K562 (cell line): ENCODE data around the gene TP73. TPM values are rescaled to one million over a fixed set of nuclear protein-coding genes. Genes with fewer than 3 reads are reported as not detected.

Source experiments
- CREM ChIP-seq: IDR thresholded peaks from 2 replicates; pipeline ENCODE4 v1.6.1; 2014; ENCODE audit warnings: antibody characterized with exemption, low read depth
- GTF2F1 ChIP-seq: IDR thresholded peaks from 2 replicates; pipeline ENCODE4 v1.6.1; 2011; ENCODE audit warnings: low read depth, low read length, improper control_type of control experiment
- HMGN3 ChIP-seq: IDR thresholded peaks from 2 replicates; pipeline ENCODE4 v1.6.1; 2011; ENCODE audit warnings: borderline replicate concordance, low read depth, mild to moderate bottlenecking, mixed read lengths, low read length; ENCODE audit not compliant: insufficient read length; ENCODE audit errors: extremely low read depth
- ILF3 ChIP-seq: fragments of 450-650 bp; IDR thresholded peaks from 2 replicates; pipeline ENCODE4 v1.6.1; 2018; ENCODE audit warnings: antibody characterized with exemption, mild to moderate bottlenecking, moderate library complexity, borderline replicate concordance
- MECOM ChIP-seq: fragments of 250-450 bp; sonication (Bioruptor Pico); IDR thresholded peaks from 2 replicates; pipeline ENCODE4 v1.8.0; 2022; ENCODE audit warnings: inconsistent platforms
- PCBP1 ChIP-seq: fragments of 200-400 bp; formaldehyde crosslinking; IDR thresholded peaks from 2 replicates; pipeline ENCODE4 v1.6.1; 2018; ENCODE audit warnings: mild to moderate bottlenecking, low read depth, low read length; ENCODE audit not compliant: poor library complexity, severe bottlenecking
- PRPF4 ChIP-seq: fragments of 200-400 bp; formaldehyde crosslinking; IDR thresholded peaks from one replicate; pipeline ENCODE4 v1.6.1; 2017; ENCODE audit warnings: low read length, low read depth, mild to moderate bottlenecking; ENCODE audit not compliant: insufficient read depth, poor library complexity, severe bottlenecking
- RBBP5 ChIP-seq: fragments of 200-600 bp; sonication (generic); IDR thresholded peaks from 2 replicates; pipeline ENCODE4 v1.6.1; 2012; ENCODE audit warnings: borderline replicate concordance, mild to moderate bottlenecking, low read length, control low read depth, inconsistent platforms; ENCODE audit not compliant: insufficient read depth, poor library complexity, severe bottlenecking
- SRF ChIP-seq, 2 experiments: fragments of 250-450, 450-650 bp in 1 of 2; sonication (Bioruptor Pico) in 1 of 2; sonication (generic) in 1 of 2; formaldehyde crosslinking; IDR thresholded peaks; 2 replicates each; pipeline versions ENCODE4 v1.5.0 to v1.5.1; 2020 to 2022; ENCODE audit warnings: mild to moderate bottlenecking in 1 of 2, missing genetic modification reagents in 1 of 2
- ZNF12 ChIP-seq: sonication (generic); formaldehyde crosslinking; IDR thresholded peaks from 2 replicates; pipeline ENCODE4 v1.4.0; 2020; ENCODE audit warnings: mild to moderate bottlenecking, missing genetic modification reagents
- polyA plus RNA-seq, 8 experiments: library from polyadenylated mRNA; depleted of rRNA in 4 of 8; stranded (reverse) in 5 of 8; unstranded in 3 of 8; fragments of >200 nt; fragmentation: Nextera tagmentation in 2 of 8; fragmentation: Illumina TruSeq in 1 of 8; extraction: Ambion mirVana in 2 of 8; extraction: Trizol in 1 of 8; gene quantifications; 2 replicates each; pipeline versions ENCODE4 v1.2.1 to v1.2.3, GENCODE V29; 2011 to 2014; ENCODE audit warnings: inconsistent platforms in 1 of 8, missing spikeins in 1 of 8
- total RNA-seq, 7 experiments: library from RNA; depleted of rRNA in 6 of 7; stranded (reverse); fragments of >200 nt in 6 of 7; fragmentation: Illumina TruSeq in 2 of 7; extraction: Trizol in 2 of 7; gene quantifications; 2 replicates each; pipeline versions ENCODE4 v1.2.1 to v1.2.3, GENCODE V29; 2011 to 2021; ENCODE audit warnings: low replicate concordance in 1 of 7
- TF ChIP-seq, protein P1 (sequence below): sonication (generic); formaldehyde crosslinking; IDR thresholded peaks from 2 replicates; pipeline ENCODE4 v1.5.0; 2020; ENCODE audit warnings: missing genetic modification reagents
- TF ChIP-seq, protein P2 (sequence below): sonication (generic); formaldehyde crosslinking; IDR thresholded peaks from 2 replicates; pipeline ENCODE4 v1.8.0; 2022; ENCODE audit warnings: missing genetic modification reagents, mild to moderate bottlenecking, borderline replicate concordance
- TF ChIP-seq, protein P3 (sequence below), 2 experiments: fragments of 450-650 bp; conservative IDR thresholded peaks; 2 replicates each; pipeline ENCODE4 v1.6.1; 2017; ENCODE audit warnings: mild to moderate bottlenecking in 2 of 2, moderate library complexity in 2 of 2
- TF ChIP-seq, protein P4 (sequence below): fragments of 450-650 bp; IDR thresholded peaks from 2 replicates; pipeline ENCODE4 v1.6.1; 2016; ENCODE audit warnings: missing biosample characterization, missing genetic modification characterization

TP73 gene
- total and polyA plus RNA-seq, 9 of the 15 experiments (the other 6 are each of a cell fraction or from before 2014, with no cell fraction given) = 0.07 to 1.6 (median 0.40) TPM; not detected in 2

DNA sequence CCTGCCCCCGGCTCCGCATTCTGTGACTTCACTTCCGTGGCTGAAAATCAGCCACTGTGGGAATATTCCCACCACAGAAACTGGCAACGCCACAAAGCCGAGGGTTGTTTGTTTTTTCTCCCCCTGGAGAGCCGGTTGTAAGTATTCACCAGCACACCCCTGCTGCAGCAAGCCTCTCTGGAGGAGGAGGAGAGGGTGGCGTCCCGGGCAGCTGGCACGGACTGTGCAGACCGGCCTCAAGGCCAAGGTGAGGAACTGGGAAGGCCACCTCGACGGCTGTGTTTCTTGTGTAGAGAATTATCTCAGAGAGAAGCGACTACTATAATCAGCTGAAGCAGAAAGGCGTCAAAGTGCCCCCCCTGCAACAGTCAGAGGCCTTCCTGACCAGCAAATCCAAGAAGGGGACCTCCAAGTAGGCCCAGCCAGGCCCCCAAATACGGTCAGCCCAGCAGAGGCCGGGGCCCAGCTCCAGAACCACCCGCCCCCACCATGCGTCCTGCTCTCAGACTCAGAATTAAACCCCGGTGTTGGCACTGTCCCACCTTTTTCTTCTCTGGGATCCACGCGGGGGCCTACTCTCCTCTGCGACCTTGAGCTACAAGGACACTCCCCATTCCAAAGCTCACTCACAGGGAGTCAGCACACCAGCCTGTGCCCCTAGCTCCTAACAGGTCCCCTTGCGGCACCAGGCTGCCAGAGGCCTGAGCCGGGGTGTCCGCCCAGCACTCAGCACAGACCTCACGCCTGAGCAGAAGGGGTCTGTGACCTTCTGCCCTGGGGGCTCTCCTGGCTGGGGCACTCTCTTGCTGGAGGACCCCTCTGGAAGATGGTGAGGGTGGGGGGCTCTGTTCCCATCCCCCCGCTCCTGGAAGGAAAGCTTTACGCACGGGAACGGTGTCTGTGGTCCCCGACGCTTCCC lies 119.1 kb downstream of the TP73 start (continued):
- TF ChIP-seq, protein P1, sequence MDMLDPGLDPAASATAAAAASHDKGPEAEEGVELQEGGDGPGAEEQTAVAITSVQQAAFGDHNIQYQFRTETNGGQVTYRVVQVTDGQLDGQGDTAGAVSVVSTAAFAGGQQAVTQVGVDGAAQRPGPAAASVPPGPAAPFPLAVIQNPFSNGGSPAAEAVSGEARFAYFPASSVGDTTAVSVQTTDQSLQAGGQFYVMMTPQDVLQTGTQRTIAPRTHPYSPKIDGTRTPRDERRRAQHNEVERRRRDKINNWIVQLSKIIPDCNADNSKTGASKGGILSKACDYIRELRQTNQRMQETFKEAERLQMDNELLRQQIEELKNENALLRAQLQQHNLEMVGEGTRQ (CRISPR knock-in tag) = no peak
- TF ChIP-seq CREM (no peak), GTF2F1 (no peak), PRPF4 (no peak), RBBP5 (peak; percentile 50), ILF3 (no peak), HMGN3 (peak; percentile 36), PCBP1 (peak; percentile 3), MECOM (no peak), SRF (CRISPR knock-in tag; IDR thresholded peaks at IDR 0.05) (no peak), ZNF12 (no peak)
- TF ChIP-seq, protein P2, sequence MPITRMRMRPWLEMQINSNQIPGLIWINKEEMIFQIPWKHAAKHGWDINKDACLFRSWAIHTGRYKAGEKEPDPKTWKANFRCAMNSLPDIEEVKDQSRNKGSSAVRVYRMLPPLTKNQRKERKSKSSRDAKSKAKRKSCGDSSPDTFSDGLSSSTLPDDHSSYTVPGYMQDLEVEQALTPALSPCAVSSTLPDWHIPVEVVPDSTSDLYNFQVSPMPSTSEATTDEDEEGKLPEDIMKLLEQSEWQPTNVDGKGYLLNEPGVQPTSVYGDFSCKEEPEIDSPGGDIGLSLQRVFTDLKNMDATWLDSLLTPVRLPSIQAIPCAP (CRISPR knock-in tag) = no peak
- TF ChIP-seq, protein P3, sequence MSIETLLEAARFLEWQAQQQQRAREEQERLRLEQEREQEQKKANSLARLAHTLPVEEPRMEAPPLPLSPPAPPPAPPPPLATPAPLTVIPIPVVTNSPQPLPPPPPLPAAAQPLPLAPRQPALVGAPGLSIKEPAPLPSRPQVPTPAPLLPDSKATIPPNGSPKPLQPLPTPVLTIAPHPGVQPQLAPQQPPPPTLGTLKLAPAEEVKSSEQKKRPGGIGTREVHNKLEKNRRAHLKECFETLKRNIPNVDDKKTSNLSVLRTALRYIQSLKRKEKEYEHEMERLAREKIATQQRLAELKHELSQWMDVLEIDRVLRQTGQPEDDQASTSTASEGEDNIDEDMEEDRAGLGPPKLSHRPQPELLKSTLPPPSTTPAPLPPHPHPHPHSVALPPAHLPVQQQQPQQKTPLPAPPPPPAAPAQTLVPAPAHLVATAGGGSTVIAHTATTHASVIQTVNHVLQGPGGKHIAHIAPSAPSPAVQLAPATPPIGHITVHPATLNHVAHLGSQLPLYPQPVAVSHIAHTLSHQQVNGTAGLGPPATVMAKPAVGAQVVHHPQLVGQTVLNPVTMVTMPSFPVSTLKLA (conservative IDR thresholded peaks at IDR 0.05) = no peak
- TF ChIP-seq, protein P4, sequence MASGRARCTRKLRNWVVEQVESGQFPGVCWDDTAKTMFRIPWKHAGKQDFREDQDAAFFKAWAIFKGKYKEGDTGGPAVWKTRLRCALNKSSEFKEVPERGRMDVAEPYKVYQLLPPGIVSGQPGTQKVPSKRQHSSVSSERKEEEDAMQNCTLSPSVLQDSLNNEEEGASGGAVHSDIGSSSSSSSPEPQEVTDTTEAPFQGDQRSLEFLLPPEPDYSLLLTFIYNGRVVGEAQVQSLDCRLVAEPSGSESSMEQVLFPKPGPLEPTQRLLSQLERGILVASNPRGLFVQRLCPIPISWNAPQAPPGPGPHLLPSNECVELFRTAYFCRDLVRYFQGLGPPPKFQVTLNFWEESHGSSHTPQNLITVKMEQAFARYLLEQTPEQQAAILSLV = no peak
- TF ChIP-seq, all 486 proteins: peak for 13
